OCI-LY1 (cell line): Measurements from ENCODE around the gene ITGB7.

Experiments used
- EZH2 ChIP-seq: fragments of 200-600 bp; sonication (generic), shearing (Covaris generic); IDR thresholded peaks from 2 replicates; pipeline ENCODE4 v1.8.0; 2017; ENCODE audit warnings: borderline replicate concordance, mixed run types, mild to moderate bottlenecking, antibody characterized with exemption, low read length, moderate library complexity, mixed read lengths
- TF ChIP-seq, protein P1 (sequence below): fragments of 200-600 bp; sonication (generic), shearing (Covaris generic); IDR thresholded peaks from 2 replicates; pipeline ENCODE4 v1.5.1; 2017; ENCODE audit warnings: mild to moderate bottlenecking, antibody characterized with exemption, low read length, moderate library complexity, mixed read lengths

DNA sequence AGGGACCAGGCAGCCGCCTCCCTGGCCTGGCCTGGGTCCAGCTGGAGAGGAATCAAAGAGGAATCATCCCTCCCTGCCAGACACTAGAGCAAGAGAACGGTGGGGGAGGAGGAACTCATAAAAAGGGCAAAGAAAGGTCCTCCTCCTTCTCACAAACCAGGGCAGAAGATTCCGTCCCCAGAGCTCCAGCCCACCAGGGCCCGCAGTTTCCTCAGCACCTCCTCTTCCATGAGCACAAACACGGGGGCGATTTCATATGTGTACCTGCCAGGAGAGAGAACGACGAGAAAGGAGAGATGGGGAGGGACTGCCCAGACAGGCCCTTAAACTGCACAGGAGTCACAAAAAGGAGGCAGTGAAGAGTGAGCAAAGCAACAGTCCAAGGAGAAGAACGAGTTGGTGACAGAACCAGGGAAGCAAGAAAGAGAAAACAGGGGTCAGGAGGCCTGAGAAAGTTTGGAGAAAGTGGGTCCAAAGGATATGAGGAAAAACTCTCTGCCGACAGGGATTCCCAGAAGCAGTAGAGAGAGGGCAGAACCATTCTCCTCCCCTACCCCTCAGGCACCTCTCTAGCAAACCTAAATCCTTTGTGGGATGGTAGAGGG is 35.2 kb downstream of the ITGB7 start:
- TF ChIP-seq, protein P1, sequence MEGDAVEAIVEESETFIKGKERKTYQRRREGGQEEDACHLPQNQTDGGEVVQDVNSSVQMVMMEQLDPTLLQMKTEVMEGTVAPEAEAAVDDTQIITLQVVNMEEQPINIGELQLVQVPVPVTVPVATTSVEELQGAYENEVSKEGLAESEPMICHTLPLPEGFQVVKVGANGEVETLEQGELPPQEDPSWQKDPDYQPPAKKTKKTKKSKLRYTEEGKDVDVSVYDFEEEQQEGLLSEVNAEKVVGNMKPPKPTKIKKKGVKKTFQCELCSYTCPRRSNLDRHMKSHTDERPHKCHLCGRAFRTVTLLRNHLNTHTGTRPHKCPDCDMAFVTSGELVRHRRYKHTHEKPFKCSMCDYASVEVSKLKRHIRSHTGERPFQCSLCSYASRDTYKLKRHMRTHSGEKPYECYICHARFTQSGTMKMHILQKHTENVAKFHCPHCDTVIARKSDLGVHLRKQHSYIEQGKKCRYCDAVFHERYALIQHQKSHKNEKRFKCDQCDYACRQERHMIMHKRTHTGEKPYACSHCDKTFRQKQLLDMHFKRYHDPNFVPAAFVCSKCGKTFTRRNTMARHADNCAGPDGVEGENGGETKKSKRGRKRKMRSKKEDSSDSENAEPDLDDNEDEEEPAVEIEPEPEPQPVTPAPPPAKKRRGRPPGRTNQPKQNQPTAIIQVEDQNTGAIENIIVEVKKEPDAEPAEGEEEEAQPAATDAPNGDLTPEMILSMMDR, result no peak
- no peak for TF ChIP-seq EZH2
